ENCODE measurements around the gene PRDX3. TPM values are rescaled to one million over a fixed set of nuclear protein-coding genes. Genes with fewer than 3 reads are reported as not detected.

The PRDX3 gene
- total and polyA plus RNA-seq, 4 donors: 176 to 307 (median 258) TPM

DNA sequence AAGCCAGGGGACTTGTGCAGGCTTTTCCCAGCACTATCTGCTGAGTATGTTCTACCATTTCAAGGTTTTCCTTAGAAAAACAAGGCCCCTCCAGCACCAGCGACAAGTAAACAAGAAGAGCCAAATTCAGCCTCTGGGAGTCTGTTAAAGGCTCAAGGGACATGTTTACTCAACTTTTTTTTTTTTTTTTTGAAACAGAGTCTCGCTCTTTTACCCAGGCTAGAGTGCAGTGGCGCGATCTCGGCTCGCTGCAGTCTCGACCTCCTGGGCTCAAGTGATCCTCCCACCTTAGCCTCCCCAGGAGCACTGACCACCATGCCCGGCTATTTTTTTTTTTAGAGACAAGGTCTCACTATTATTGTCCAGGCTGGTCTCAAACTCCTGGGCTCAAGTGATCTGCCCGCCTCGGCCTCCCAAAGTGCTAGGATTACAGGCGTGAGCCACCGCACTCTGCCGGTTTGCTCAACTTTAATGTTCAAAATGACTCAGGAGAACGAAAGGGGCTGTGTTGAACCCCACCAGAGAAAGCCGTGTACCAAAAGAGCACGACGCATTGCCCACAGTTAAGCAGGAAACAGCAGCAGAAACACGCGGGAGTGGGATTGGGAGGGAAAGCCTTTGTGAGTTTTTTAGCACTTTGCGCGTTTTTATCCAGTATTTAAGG, 772 bp downstream of the PRDX3 start:
- Histone ChIP-seq H3K27me3 (ENCODE audit: control insufficient read depth in 4 of 4, insufficient read depth in 4 of 4, low read length in 3 of 4) (no peaks in the 10 kb centered on the region), H3K4me1 (ENCODE audit: control insufficient read depth in 4 of 4, insufficient read depth in 4 of 4, low read length in 3 of 4) (peaks cover 3 to 16% (median 9%) of the 10 kb centered on the region in 4 donors)
- WGBS: 9% methylated on average over 21 of the region's 21 CpGs

More for the DNA sequence above, 772 bp downstream of the PRDX3 start:
- DNase-seq (ENCODE audit: low spot score): no peak
- peak overlapping the region; percentile 91 to 92 for H3K27ac ChIP-seq (ENCODE audit: low read depth in 1 of 2, low read length in 2 of 2)
- TF ChIP-seq JUND (IDR thresholded peaks at IDR 0.05): no peak
- TF ChIP-seq, protein P1, sequence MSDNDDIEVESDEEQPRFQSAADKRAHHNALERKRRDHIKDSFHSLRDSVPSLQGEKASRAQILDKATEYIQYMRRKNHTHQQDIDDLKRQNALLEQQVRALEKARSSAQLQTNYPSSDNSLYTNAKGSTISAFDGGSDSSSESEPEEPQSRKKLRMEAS (IDR thresholded peaks at IDR 0.05): no peak
- no peak for TF ChIP-seq HNF4G (IDR thresholded peaks at IDR 0.05)
- no peak for TF ChIP-seq RAD21 (IDR thresholded peaks at IDR 0.05)
- TF ChIP-seq EGR1 (IDR thresholded peaks at IDR 0.05; ENCODE audit: low read depth in 2 of 2): no peak
- TF ChIP-seq, protein P2, sequence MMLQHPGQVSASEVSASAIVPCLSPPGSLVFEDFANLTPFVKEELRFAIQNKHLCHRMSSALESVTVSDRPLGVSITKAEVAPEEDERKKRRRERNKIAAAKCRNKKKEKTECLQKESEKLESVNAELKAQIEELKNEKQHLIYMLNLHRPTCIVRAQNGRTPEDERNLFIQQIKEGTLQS (IDR thresholded peaks at IDR 0.05): no peak
- peak; percentile 29 to 46 for TF ChIP-seq HNF4A (conservative IDR thresholded peaks at IDR 0.05)
- TF ChIP-seq TAF1 (conservative IDR thresholded peaks at IDR 0.05): no peak
- TF ChIP-seq NR2F2 (IDR thresholded peaks at IDR 0.05): no peak
- TF ChIP-seq RXRA (IDR thresholded peaks at IDR 0.05): no peak
- peak; percentile 82 for TF ChIP-seq FOXA2 (IDR thresholded peaks at IDR 0.05)
- TF ChIP-seq YY1 (IDR thresholded peaks at IDR 0.05): no peak
- TF ChIP-seq GABPA (IDR thresholded peaks at IDR 0.05 in 1 of 2, conservative IDR thresholded peaks at IDR 0.05 in 1 of 2): no peak
- TF ChIP-seq, protein P3, sequence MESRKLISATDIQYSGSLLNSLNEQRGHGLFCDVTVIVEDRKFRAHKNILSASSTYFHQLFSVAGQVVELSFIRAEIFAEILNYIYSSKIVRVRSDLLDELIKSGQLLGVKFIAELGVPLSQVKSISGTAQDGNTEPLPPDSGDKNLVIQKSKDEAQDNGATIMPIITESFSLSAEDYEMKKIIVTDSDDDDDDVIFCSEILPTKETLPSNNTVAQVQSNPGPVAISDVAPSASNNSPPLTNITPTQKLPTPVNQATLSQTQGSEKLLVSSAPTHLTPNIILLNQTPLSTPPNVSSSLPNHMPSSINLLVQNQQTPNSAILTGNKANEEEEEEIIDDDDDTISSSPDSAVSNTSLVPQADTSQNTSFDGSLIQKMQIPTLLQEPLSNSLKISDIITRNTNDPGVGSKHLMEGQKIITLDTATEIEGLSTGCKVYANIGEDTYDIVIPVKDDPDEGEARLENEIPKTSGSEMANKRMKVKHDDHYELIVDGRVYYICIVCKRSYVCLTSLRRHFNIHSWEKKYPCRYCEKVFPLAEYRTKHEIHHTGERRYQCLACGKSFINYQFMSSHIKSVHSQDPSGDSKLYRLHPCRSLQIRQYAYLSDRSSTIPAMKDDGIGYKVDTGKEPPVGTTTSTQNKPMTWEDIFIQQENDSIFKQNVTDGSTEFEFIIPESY (IDR thresholded peaks at IDR 0.05): no peak
- peak; percentile 57 for TF ChIP-seq FOXA1 (IDR thresholded peaks at IDR 0.05)
- TF ChIP-seq, protein P4, sequence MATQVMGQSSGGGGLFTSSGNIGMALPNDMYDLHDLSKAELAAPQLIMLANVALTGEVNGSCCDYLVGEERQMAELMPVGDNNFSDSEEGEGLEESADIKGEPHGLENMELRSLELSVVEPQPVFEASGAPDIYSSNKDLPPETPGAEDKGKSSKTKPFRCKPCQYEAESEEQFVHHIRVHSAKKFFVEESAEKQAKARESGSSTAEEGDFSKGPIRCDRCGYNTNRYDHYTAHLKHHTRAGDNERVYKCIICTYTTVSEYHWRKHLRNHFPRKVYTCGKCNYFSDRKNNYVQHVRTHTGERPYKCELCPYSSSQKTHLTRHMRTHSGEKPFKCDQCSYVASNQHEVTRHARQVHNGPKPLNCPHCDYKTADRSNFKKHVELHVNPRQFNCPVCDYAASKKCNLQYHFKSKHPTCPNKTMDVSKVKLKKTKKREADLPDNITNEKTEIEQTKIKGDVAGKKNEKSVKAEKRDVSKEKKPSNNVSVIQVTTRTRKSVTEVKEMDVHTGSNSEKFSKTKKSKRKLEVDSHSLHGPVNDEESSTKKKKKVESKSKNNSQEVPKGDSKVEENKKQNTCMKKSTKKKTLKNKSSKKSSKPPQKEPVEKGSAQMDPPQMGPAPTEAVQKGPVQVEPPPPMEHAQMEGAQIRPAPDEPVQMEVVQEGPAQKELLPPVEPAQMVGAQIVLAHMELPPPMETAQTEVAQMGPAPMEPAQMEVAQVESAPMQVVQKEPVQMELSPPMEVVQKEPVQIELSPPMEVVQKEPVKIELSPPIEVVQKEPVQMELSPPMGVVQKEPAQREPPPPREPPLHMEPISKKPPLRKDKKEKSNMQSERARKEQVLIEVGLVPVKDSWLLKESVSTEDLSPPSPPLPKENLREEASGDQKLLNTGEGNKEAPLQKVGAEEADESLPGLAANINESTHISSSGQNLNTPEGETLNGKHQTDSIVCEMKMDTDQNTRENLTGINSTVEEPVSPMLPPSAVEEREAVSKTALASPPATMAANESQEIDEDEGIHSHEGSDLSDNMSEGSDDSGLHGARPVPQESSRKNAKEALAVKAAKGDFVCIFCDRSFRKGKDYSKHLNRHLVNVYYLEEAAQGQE (IDR thresholded peaks at IDR 0.05): no peak
- TF ChIP-seq, protein P5, sequence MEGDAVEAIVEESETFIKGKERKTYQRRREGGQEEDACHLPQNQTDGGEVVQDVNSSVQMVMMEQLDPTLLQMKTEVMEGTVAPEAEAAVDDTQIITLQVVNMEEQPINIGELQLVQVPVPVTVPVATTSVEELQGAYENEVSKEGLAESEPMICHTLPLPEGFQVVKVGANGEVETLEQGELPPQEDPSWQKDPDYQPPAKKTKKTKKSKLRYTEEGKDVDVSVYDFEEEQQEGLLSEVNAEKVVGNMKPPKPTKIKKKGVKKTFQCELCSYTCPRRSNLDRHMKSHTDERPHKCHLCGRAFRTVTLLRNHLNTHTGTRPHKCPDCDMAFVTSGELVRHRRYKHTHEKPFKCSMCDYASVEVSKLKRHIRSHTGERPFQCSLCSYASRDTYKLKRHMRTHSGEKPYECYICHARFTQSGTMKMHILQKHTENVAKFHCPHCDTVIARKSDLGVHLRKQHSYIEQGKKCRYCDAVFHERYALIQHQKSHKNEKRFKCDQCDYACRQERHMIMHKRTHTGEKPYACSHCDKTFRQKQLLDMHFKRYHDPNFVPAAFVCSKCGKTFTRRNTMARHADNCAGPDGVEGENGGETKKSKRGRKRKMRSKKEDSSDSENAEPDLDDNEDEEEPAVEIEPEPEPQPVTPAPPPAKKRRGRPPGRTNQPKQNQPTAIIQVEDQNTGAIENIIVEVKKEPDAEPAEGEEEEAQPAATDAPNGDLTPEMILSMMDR (IDR thresholded peaks at IDR 0.05; ENCODE audit: low read depth, low read length, missing input control): no peak
- TF ChIP-seq SP1 (IDR thresholded peaks at IDR 0.05): peak; percentile 32
- H3K36me3 ChIP-seq (ENCODE audit: control insufficient read depth in 4 of 4, insufficient read depth in 3 of 4, low read depth in 1 of 4, low read length in 3 of 4): peaks cover 2 to 17% (median 11%) of the 10 kb centered on the region in 4 donors
- peak overlapping the region; percentile 84 to 85 for H3K9ac ChIP-seq (ENCODE audit: low read depth in 1 of 2, low read length in 2 of 2)
- peak overlapping the region; percentile 80 to 97 (median 84) for H3K4me3 ChIP-seq (ENCODE audit: low read depth in 1 of 3, low read length in 3 of 3)
- H3K9me3 ChIP-seq (ENCODE audit: control insufficient read depth in 4 of 4, low read length in 3 of 4): no peaks in the 10 kb centered on the region
